H1 (cell line): ENCODE data around the gene GNAS. TPM values are rescaled to one million over a fixed set of nuclear protein-coding genes. Genes with fewer than 3 reads are reported as not detected.

Experiments used
- CTCF ChIA-PET: fragments of 300-600 bp; sonication (Branson Sonifier 250); formaldehyde crosslinking; loops from one replicate; lab custom pipeline; 2021; ENCODE audit not compliant: partially characterized antibody; lab: Charles Lee
- POLR2A ChIA-PET: fragments of 300-600 bp; sonication (Branson Sonifier 250); formaldehyde crosslinking; loops from one replicate; lab custom pipeline; 2021; ENCODE audit warnings: inconsistent platforms; ENCODE audit not compliant: partially characterized antibody; lab: Charles Lee
- DNase-seq, 2 experiments: peaks; one replicate each; pipeline versions ENCODE4 v3.0.0 to v3.0.0-alpha.2; 2010 to 2022; ENCODE audit warnings: low spot score in 2 of 2, low read depth in 1 of 2, mixed read lengths in 1 of 2
- FAIRE-seq: peaks from 2 replicates; lab custom pipeline; 2011; peaks lifted over from hg19 to GRCh38; lab: Jason Lieb, UNC
- H2AFZ ChIP-seq: 2 replicates; pipeline ENCODE4 v1.8.1; 2012; ENCODE audit warnings: low read length, inconsistent platforms
- H2AK5ac ChIP-seq: 2 replicates; pipeline ENCODE4 v1.6.1; 2013; ENCODE audit warnings: low read depth, low read length
- H2BK120ac ChIP-seq: replicated peaks from 2 replicates; pipeline ENCODE3; 2013; ENCODE audit warnings: low read depth, low read length, inconsistent platforms
- H2BK12ac ChIP-seq: 2 replicates; pipeline ENCODE4 v1.6.1; 2013; ENCODE audit warnings: low read depth, low read length
- H2BK15ac ChIP-seq: 2 replicates; pipeline ENCODE4 v1.6.1; 2013; ENCODE audit warnings: low read length
- H2BK20ac ChIP-seq: 2 replicates; pipeline ENCODE4 v1.6.1; 2013; ENCODE audit warnings: low read length
- H2BK5ac ChIP-seq: 2 replicates; pipeline ENCODE4 v1.6.1; 2013; ENCODE audit warnings: low read depth, low read length
- H3K14ac ChIP-seq: 2 replicates; pipeline ENCODE4 v1.6.1; 2013; ENCODE audit warnings: inconsistent platforms; ENCODE audit not compliant: insufficient read length
- H3K18ac ChIP-seq: 2 replicates; pipeline ENCODE4 v1.6.1; 2013; ENCODE audit warnings: low read length; ENCODE audit errors: extremely low read depth
- H3K23ac ChIP-seq: 2 replicates; pipeline ENCODE4 v1.6.1; 2013; ENCODE audit warnings: inconsistent platforms; ENCODE audit not compliant: insufficient read length
- H3K23me2 ChIP-seq: 2 replicates; pipeline ENCODE4 v1.6.1; 2013; ENCODE audit warnings: low read depth, low read length
- H3K27ac ChIP-seq: 2 replicates; pipeline ENCODE4 v1.6.1; 2011; ENCODE audit warnings: low read depth, low read length, inconsistent platforms
- H3K27me3 ChIP-seq, 4 experiments: replicated peaks in 1 of 4; 1 replicate in 1 of 4; 2 replicates in 3 of 4; pipeline versions ENCODE4 v1.6.1 to v1.8.1; 2011 to 2013; ENCODE audit warnings: low read length in 3 of 4, mild to moderate bottlenecking in 3 of 4, inconsistent platforms in 2 of 4, mixed read lengths in 2 of 4, moderate library complexity in 1 of 4; ENCODE audit not compliant: control insufficient read depth in 3 of 4, insufficient read depth in 3 of 4; ENCODE audit errors: extremely low read depth in 1 of 4
- H3K36me3 ChIP-seq, 4 experiments: 2 replicates each; pipeline versions ENCODE4 v1.6.1 to v1.8.1; 2011 to 2013; ENCODE audit warnings: mild to moderate bottlenecking in 4 of 4, low read length in 3 of 4, moderate library complexity in 2 of 4, control low read depth in 1 of 4, inconsistent platforms in 1 of 4; ENCODE audit not compliant: insufficient read depth in 4 of 4, control insufficient read depth in 2 of 4
- H3K4ac ChIP-seq: replicated peaks from 2 replicates; pipeline ENCODE3; 2013; ENCODE audit warnings: low read length, low read depth, mixed read lengths, inconsistent platforms; ENCODE audit not compliant: insufficient read length
- H3K4me1 ChIP-seq, 4 experiments: replicated peaks in 1 of 4; 1 replicate in 1 of 4; 2 replicates in 3 of 4; pipeline versions ENCODE4 v1.6.1 to v1.8.1; 2011 to 2013; ENCODE audit warnings: low read length in 3 of 4, inconsistent platforms in 2 of 4, mixed read lengths in 1 of 4; ENCODE audit not compliant: insufficient read depth in 4 of 4, control insufficient read depth in 3 of 4
- H3K4me2 ChIP-seq, 2 experiments: 2 replicates each; pipeline versions ENCODE4 v1.6.1 to v1.8.1; 2011 to 2013; ENCODE audit warnings: low read depth in 2 of 2, low read length in 2 of 2, control low read depth in 1 of 2, inconsistent platforms in 1 of 2, mild to moderate bottlenecking in 1 of 2; ENCODE audit not compliant: insufficient read depth in 1 of 2
- H3K4me3 ChIP-seq, 4 experiments: fragments of 200-600, 300-600 bp in 1 of 4; sonication (generic), shearing (Covaris generic), sonication (Bioruptor Twin) in 1 of 4; 2 replicates each; pipeline versions ENCODE4 v1.5.1 to v1.8.1; 2011 to 2016; ENCODE audit warnings: low read length in 4 of 4, low read depth in 3 of 4, control low read depth in 2 of 4, inconsistent platforms in 2 of 4, mild to moderate bottlenecking in 2 of 4, mixed read lengths in 1 of 4, moderate library complexity in 1 of 4; ENCODE audit not compliant: insufficient read depth in 2 of 4; ENCODE audit errors: extremely low read depth in 1 of 4
- H3K56ac ChIP-seq: replicated peaks from 2 replicates; pipeline ENCODE3; 2013; ENCODE audit warnings: low read depth, mild to moderate bottlenecking, mixed read lengths, low read length, inconsistent platforms; ENCODE audit not compliant: insufficient read length
- H3K79me1 ChIP-seq: 2 replicates; pipeline ENCODE4 v1.6.1; 2013; ENCODE audit warnings: low read depth, low read length, control low read depth
- H3K79me2 ChIP-seq, 2 experiments: 2 replicates each; pipeline versions ENCODE4 v1.6.1 to v1.8.1; 2012 to 2013; ENCODE audit warnings: low read length in 2 of 2, mild to moderate bottlenecking in 2 of 2, inconsistent platforms in 1 of 2; ENCODE audit not compliant: insufficient read depth in 2 of 2, control insufficient read depth in 1 of 2
- H3K9ac ChIP-seq, 4 experiments: replicated peaks in 1 of 4; 1 replicate in 1 of 4; 2 replicates in 3 of 4; pipeline versions ENCODE4 v1.6.1 to v1.8.1; 2011 to 2013; ENCODE audit warnings: low read depth in 3 of 4, low read length in 3 of 4, control low read depth in 2 of 4, mild to moderate bottlenecking in 2 of 4, moderate library complexity in 2 of 4, inconsistent platforms in 1 of 4; ENCODE audit errors: extremely low read depth in 1 of 4
- H3K9me3 ChIP-seq, 2 experiments: 2 replicates each; pipeline versions ENCODE4 v1.6.1 to v1.8.1; 2012 to 2013; ENCODE audit warnings: mild to moderate bottlenecking in 2 of 2, moderate library complexity in 2 of 2, control low read depth in 1 of 2, inconsistent platforms in 1 of 2, low read depth in 1 of 2, low read length in 1 of 2, mixed read lengths in 1 of 2; ENCODE audit not compliant: insufficient read depth in 2 of 2
- H4K20me1 ChIP-seq, 2 experiments: replicated peaks in 1 of 2; 2 replicates each; pipeline versions ENCODE3 to v1.8.1; 2011 to 2013; ENCODE audit warnings: inconsistent platforms in 2 of 2, low read length in 2 of 2, mild to moderate bottlenecking in 1 of 2; ENCODE audit not compliant: insufficient read depth in 2 of 2, control insufficient read depth in 1 of 2
- H4K5ac ChIP-seq: 2 replicates; pipeline ENCODE4 v1.6.1; 2013; ENCODE audit warnings: low read length, low read depth, mixed read lengths, inconsistent platforms; ENCODE audit not compliant: insufficient read length
- H4K8ac ChIP-seq: 2 replicates; pipeline ENCODE4 v1.8.0; 2013; ENCODE audit warnings: mild to moderate bottlenecking, moderate library complexity, low read length, inconsistent platforms; ENCODE audit not compliant: insufficient read depth; ENCODE audit errors: extremely low read depth
- H4K91ac ChIP-seq: replicated peaks from 2 replicates; pipeline ENCODE3; 2013; ENCODE audit warnings: low read length, mixed read lengths, inconsistent platforms; ENCODE audit not compliant: insufficient read length
- BCL11A ChIP-seq, 2 experiments: IDR thresholded peaks; one replicate each; pipeline ENCODE4 v1.6.1; 2011; ENCODE audit warnings: low read depth in 2 of 2, low read length in 2 of 2, mild to moderate bottlenecking in 2 of 2
- CEBPB ChIP-seq: IDR thresholded peaks from 2 replicates; pipeline ENCODE4 v1.6.1; 2012; ENCODE audit warnings: low read depth, low read length
- POLR2A ChIP-seq, 2 experiments: IDR thresholded peaks; 1 replicate in 1 of 2; 2 replicates in 1 of 2; pipeline ENCODE4 v1.6.1; 2011; ENCODE audit warnings: low read depth in 2 of 2, low read length in 2 of 2, mild to moderate bottlenecking in 2 of 2; ENCODE audit errors: control extremely low read depth in 1 of 2
- WGBS, 2 experiments: shearing (Covaris generic) in 1 of 2; methylation state at CpG; one replicate each; pipeline versions ENCODE4 v1.1.6 to v1.1.7; 2013 to 2015; ENCODE audit warnings: low lambda C conversion rate in 2 of 2, mixed read lengths in 2 of 2, inconsistent platforms in 1 of 2, low coverage in 1 of 2, missing lambda C conversion rate in 1 of 2; ENCODE audit not compliant: insufficient replicate concordance in 2 of 2, insufficient coverage in 1 of 2, insufficient read length in 1 of 2; ENCODE audit errors: extremely low coverage in 1 of 2, missing lambda C conversion rate in 1 of 2; 5-methylcytosine and 5-hydroxymethylcytosine counted together
- polyA plus RNA-seq, 7 experiments: library from polyadenylated mRNA; depleted of rRNA in 3 of 7; stranded (reverse) in 5 of 7; unstranded in 2 of 7; fragments of >200 nt in 5 of 7; fragments of 200-250 nt in 2 of 7; gene quantifications; 1 replicate in 5 of 7; 2 replicates in 1 of 7; 4 replicates in 1 of 7; pipeline versions ENCODE4 v1.2.1 to v1.2.3, GENCODE V29; 2011 to 2013; ENCODE audit warnings: missing spikeins in 2 of 7, mixed read lengths in 2 of 7
- total RNA-seq: library from RNA; stranded (reverse); fragmentation: NEBNext Ultra II Directional; extraction: Animal tissue kit (Norgen Biotek cat#: 25700); gene quantifications from 2 replicates; pipeline ENCODE4 v1.2.1, GENCODE V29; 2021

The GNAS gene
- total and polyA plus RNA-seq, 2 of the 8 experiments (the other 6 are each of a cell fraction or from before 2014, with no cell fraction given), result 989 to 1,613 TPM

DNA sequence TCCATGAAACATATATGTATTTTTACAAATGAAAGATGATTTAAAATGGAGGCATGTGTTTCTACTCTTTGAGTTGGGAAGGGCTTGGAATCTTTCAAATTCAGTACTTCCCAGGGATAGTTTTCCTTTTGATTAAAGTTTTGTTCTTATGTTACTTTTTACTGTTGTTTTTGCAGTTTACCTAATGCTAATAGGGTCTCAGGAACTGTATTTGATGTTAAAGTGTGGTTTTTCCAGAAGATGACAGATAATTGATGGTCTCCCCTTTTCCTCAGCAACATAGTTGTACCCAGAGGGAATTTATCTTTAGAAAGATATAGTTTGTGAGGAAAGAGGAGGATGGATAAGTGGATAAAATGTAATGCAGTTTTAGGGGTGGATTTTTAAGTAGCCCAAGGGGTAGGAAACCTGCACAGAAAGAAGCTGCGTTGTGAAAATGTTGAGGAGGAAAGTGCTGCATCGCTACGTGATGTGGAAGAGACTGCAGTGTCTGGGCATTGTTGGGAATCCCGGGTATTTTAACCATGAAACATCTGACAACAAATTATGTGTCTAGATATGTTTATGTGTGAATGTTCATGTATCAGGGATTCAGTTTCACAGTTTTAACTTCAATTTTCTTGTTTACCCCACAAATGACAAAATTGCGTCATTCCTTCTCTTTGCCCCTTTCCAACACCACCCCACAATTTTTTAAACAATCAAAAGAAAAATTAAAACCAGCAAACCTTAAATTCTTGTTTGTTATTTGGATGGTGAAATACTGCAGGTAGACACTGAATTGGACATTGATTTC is 42.3 kb downstream of the GNAS start:
- H2BK120ac ChIP-seq, result no peak overlapping the region
- no peak overlapping the region for H2AFZ ChIP-seq
- H4K91ac ChIP-seq, result no peak overlapping the region
- peak overlapping the region; percentile 54 for H4K5ac ChIP-seq
- WGBS, 2 experiments, result 41% methylated on average over 5 of the region's 5 CpGs; no CpG with 5 or more reads in 1 of the 2 experiments
- H3K27me3 ChIP-seq, result peaks cover 0 to 2% (median under 1%) of the 10 kb centered on the region in 4 experiments; a peak in 2 of 7 replicates
- CTCF ChIA-PET, result interaction anchor here (0.6 kb wide), 2 partner anchors 329 to 444 kb away, joined by 3 read pairs; no protein-coding TSS in a partner anchor
- no peaks in the 10 kb centered on the region for H3K9me3 ChIP-seq
- peak overlapping the region in 1 of 4 experiments; percentile 9; a peak in 1 of 7 replicates for H3K9ac ChIP-seq
- no peak overlapping the region for H2BK12ac ChIP-seq
- DNase-seq (no peak), FAIRE-seq (no peak)
- H3K23me2 ChIP-seq, result peaks cover 8% of the 10 kb centered on the region
- no peak overlapping the region for H3K14ac ChIP-seq
- H3K4me1 ChIP-seq, result peaks cover 10 to 31% (median 25%) of the 10 kb centered on the region in 4 experiments
- no peak overlapping the region for H2BK20ac ChIP-seq
- H3K27ac ChIP-seq, result no peak overlapping the region
- H3K18ac ChIP-seq, result no peak overlapping the region
- peaks cover 2 to 22% (median 4%) of the 10 kb centered on the region in 4 experiments; a peak in 4 of 8 replicates for H3K36me3 ChIP-seq
- no peak overlapping the region for H4K8ac ChIP-seq
- no peak overlapping the region for H2BK15ac ChIP-seq
- POLR2A ChIA-PET, result interaction anchor here (1.0 kb wide), 1 partner anchor 8 kb away, joined by 3 read pairs; no protein-coding TSS in a partner anchor
- H3K56ac ChIP-seq, result no peak overlapping the region
- peaks cover 14 to 78% of the 10 kb centered on the region in 2 experiments; a peak in 3 of 4 replicates for H3K79me2 ChIP-seq
- peak; percentile 36; the same call in 1 of the 2 replicates for TF ChIP-seq CEBPB
- no peak; a peak in 1 of 3 replicates for TF ChIP-seq POLR2A (IDR thresholded peaks at IDR 0.05; ENCODE audit: control extremely low read depth in 1 of 2, low read depth in 2 of 2, low read length in 2 of 2)
- no peak for TF ChIP-seq BCL11A (IDR thresholded peaks at IDR 0.05; ENCODE audit: low read depth in 2 of 2, low read length in 2 of 2)
- peak overlapping the region; percentile 62 to 72 for H3K4me2 ChIP-seq
- peak overlapping the region in 3 of 4 experiments; percentile 2 to 98 (median 6); a peak in 4 of 8 replicates for H3K4me3 ChIP-seq
- no peak overlapping the region for H3K4ac ChIP-seq
- no peak overlapping the region for H3K23ac ChIP-seq
- peaks cover 5% of the 10 kb centered on the region; the same call in 1 of the 2 replicates for H3K79me1 ChIP-seq
- no peak overlapping the region for H2AK5ac ChIP-seq
- peaks cover 10 to 26% of the 10 kb centered on the region in 2 experiments for H4K20me1 ChIP-seq
- no peak overlapping the region for H2BK5ac ChIP-seq
